Fibroblast of skin of left biceps (primary cell): ENCODE data around the gene MSX1.
A peak's percentile ranks its signal among the peaks of the same experiment; 100 is the strongest.

ENCODE experiments used
- DNase-seq, 2 experiments: peaks; one replicate each; pipeline ENCODE4 v3.0.0-alpha.2; 2013; ENCODE audit warnings: low read depth in 2 of 2

The MSX1 gene

GRCh38 chr4:4840351-4840750 is 19.1 kb upstream of the MSX1 start:
- no peak for DNase-seq

- DNase-seq, result no peak
Measured at GRCh38 chr4:4841156-4841555, 18.3 kb upstream of the MSX1 start.

- no peak for DNase-seq
Measured at GRCh38 chr4:4842476-4843441, 16.7 kb upstream of the MSX1 start.

GRCh38 chr4:4843635-4844291 is 15.7 kb upstream of the MSX1 start:
- DNase-seq, result no peak

GRCh38 chr4:4845027-4845426 is 14.4 kb upstream of the MSX1 start:
- no peak for DNase-seq

GRCh38 chr4:4847011-4847410 is 12.5 kb upstream of the MSX1 start:
- no peak for DNase-seq

- no peak for DNase-seq
Measured at GRCh38 chr4:4848540-4848939, 10.9 kb upstream of the MSX1 start.

GRCh38 chr4:4849106-4849505 is 10.4 kb upstream of the MSX1 start:
- no peak for DNase-seq

- no peak for DNase-seq
Measured at GRCh38 chr4:4849524-4850193, 9.8 kb upstream of the MSX1 start.

- DNase-seq, result no peak
Measured at GRCh38 chr4:4851081-4851480, 8.4 kb upstream of the MSX1 start.

GRCh38 chr4:4851906-4852305 is 7.6 kb upstream of the MSX1 start:
- DNase-seq, result no peak

- peak; percentile 45 to 47 for DNase-seq
Measured at GRCh38 chr4:4852591-4853362, 6.7 kb upstream of the MSX1 start.

- DNase-seq, result no peak
Measured at GRCh38 chr4:4853371-4853823, 6.1 kb upstream of the MSX1 start.

- no peak for DNase-seq
Measured at GRCh38 chr4:4853921-4854648, 5.4 kb upstream of the MSX1 start.

GRCh38 chr4:4854649-4855295 is 4.7 kb upstream of the MSX1 start:
- no peak for DNase-seq

GRCh38 chr4:4855301-4856070 is 4.0 kb upstream of the MSX1 start:
- no peak for DNase-seq

- no peak for DNase-seq
Measured at GRCh38 chr4:4856071-4857000, 3.1 kb upstream of the MSX1 start.

- DNase-seq, result no peak
Measured at GRCh38 chr4:4857001-4857808, 2.3 kb upstream of the MSX1 start.
